HUES64 (cell line): ENCODE measurements around the gene FHIP1A. TPM values are rescaled to one million over a fixed set of nuclear protein-coding genes. Genes with fewer than 3 reads are reported as not detected.
"Not testable (repeated sequence)": the region's sequence is repeated elsewhere in the genome, so short reads cannot be mapped to it uniquely, and the experiment has no call there.

Experiments
- H3K27ac ChIP-seq: 2 replicates; pipeline ENCODE4 v1.7.0; 2013; ENCODE audit warnings: low read depth, low read length, inconsistent platforms
- H3K27me3 ChIP-seq: 2 replicates; pipeline ENCODE4 v1.6.1; 2013; ENCODE audit warnings: mild to moderate bottlenecking, low read length; ENCODE audit not compliant: insufficient read depth
- H3K36me3 ChIP-seq: 2 replicates; pipeline ENCODE4 v1.6.1; 2013; ENCODE audit warnings: mild to moderate bottlenecking, low read length; ENCODE audit not compliant: insufficient read depth
- H3K4me1 ChIP-seq: 2 replicates; pipeline ENCODE4 v1.6.1; 2013; ENCODE audit warnings: mild to moderate bottlenecking, low read length, moderate library complexity; ENCODE audit not compliant: insufficient read depth
- H3K4me3 ChIP-seq: 2 replicates; pipeline ENCODE4 v1.5.1; 2013; ENCODE audit warnings: mild to moderate bottlenecking, low read length, moderate library complexity
- H3K9ac ChIP-seq: 2 replicates; pipeline ENCODE4 v1.6.1; 2013; ENCODE audit warnings: mild to moderate bottlenecking, low read depth, low read length
- H3K9me3 ChIP-seq: 2 replicates; pipeline ENCODE4 v1.6.1; 2013; ENCODE audit warnings: low read depth, low read length; ENCODE audit not compliant: insufficient read depth
- WGBS: fragments of 150-250, 120-280 bp; methylation state at CpG from one replicate; pipeline ENCODE4 v1.1.7; 2013; ENCODE audit warnings: missing lambda C conversion rate; 5-methylcytosine and 5-hydroxymethylcytosine counted together
- polyA plus RNA-seq, 2 experiments: library from polyadenylated mRNA; stranded (reverse); fragments of 50-300 nt; gene quantifications; one replicate each; pipeline ENCODE4 v1.2.3, GENCODE V29; 2013

The FHIP1A gene
- polyA plus RNA-seq (2013, experiment 1 of 2), result 7.4 TPM
- polyA plus RNA-seq (2013, experiment 2 of 2), result 10.3 TPM

DNA sequence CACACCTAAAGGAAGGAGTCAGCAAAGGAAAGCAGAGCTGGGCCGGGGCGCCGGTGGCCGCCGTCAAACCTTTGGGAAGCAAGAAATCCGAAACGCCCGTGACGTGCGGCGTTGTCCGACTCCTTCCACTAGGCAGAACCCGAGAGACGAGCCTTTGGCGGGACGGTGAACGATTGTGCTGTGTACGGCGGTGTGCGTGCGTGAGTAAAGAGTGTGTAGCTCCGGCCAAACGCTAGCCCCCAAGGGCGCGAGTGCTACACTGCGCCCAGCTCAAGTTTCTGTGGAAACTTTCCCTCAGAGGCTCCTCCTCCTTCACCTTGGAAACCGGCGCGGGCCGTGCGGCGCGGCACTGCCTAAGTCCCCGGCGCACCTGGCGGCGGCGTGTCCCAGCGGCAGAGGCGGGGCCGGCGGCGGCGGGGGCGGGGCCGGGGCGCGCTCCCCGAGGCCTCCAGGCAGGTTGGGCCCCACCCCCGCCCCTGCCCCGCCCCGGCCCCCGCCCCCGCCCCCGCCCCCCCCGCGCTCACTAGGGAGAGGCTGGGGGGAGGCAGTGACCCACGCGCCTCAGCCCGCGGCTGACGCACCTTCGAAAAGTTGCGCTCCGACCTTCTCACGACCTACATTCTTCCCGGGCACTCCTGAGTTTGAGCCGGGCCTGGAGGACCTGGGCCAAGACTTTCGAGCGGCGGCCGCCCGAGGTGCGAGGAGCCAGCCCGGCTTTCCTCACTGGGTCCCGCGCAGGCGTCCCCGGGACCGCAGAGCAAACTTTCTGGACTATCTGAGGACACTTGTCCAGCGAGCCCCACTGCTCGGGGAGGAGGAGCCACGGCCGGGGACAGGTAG, at the start of gene FHIP1A:
Gene FHIP1A (plus strand): TSS at position 547 of the 840 bp plus-strand sequence. CDS start 157,084 bp downstream, outside the sequence.
- H3K36me3 ChIP-seq, result no peaks in the 10 kb centered on the region
- H3K9ac ChIP-seq, result peak within 1 kb of the TSS; percentile 67
- H3K9me3 ChIP-seq, result no peaks in the 10 kb centered on the region
- peaks cover 21% of the 10 kb centered on the region; the same call in 1 of the 2 replicates for H3K27me3 ChIP-seq
- H3K27ac ChIP-seq, result peak within 1 kb of the TSS; percentile 85; the same call in 1 of the 2 replicates
- H3K4me1 ChIP-seq, result peaks cover 8% of the 10 kb centered on the region
- peak within 1 kb of the TSS; percentile 79 for H3K4me3 ChIP-seq
- under 1% methylated on average over 71 of the region's 84 CpGs for WGBS

DNA sequence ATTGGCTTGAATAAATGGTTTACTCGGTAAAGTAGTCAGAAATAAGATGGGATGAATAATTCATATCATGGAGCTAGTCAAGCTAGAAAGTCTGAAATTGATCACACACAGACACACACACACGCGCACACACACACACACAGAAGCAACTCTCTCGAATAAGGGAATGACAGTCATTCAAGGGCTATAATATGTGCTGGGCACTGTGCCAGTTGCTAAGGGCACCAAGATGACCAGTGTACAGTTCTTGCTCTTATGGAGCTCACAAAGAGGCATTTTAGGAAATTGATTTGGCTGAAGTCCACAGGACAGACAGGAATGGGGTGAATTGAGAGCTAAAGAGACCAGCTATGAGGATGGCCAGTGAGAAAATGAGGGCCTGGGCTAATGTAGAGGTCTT, 49.4 kb upstream of the FHIP1A start:
- no peak overlapping the region for H3K9ac ChIP-seq
- no peaks in the 10 kb centered on the region for H3K4me1 ChIP-seq
- H3K4me3 ChIP-seq, result no peak overlapping the region
- 79% methylated on average over 3 of the region's 4 CpGs for WGBS
- no peak overlapping the region for H3K27ac ChIP-seq
- no peaks in the 10 kb centered on the region for H3K27me3 ChIP-seq
- H3K9me3 ChIP-seq, result no peaks in the 10 kb centered on the region
- no peaks in the 10 kb centered on the region for H3K36me3 ChIP-seq

DNA sequence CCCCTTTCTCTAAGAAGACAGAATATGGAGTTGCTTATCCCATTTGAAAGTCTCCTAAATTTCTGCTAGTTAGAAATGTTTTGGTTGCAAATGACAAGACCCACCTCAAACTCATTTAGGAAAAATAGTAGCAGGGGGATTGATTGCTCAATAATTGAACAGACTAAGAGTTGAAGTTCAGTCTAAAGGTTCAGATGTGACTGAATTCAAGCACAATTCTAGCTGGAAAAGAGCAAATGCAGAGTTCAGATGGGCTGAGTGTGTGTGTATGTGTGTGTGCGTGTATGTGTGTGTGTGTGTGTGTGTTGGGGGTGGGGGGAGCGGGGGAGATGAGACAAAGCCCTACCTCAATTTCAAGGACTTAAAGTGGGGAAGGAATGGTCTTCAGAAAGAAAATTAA, 47.9 kb upstream of the FHIP1A start:
- 98% methylated on average over 2 of the region's 2 CpGs for WGBS
- H3K9ac ChIP-seq, result no peak overlapping the region
- H3K27ac ChIP-seq, result no peak overlapping the region
- H3K9me3 ChIP-seq, result no peaks in the 10 kb centered on the region
- H3K27me3 ChIP-seq, result no peaks in the 10 kb centered on the region
- no peaks in the 10 kb centered on the region for H3K36me3 ChIP-seq
- H3K4me1 ChIP-seq, result no peaks in the 10 kb centered on the region
- no peak overlapping the region for H3K4me3 ChIP-seq

DNA sequence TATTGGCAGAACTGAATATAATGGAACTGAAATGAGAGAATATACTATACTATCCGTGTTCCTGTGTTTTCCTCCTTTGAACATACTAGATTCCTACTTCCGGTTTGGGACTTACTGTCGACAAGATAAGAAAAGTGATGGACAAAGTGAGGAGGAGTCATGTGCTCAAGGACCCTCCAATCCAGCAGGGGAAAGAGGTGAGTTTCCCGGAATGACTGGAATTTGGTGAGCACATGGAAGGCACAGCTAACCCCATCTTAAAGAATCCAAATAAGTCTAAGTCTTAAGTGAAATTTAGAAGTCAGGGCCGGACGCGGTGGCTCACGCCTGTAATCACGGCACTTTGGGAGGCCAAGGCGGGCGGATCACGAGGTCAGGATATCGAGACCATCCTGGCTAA, 47.0 kb upstream of the FHIP1A start:
- 93% methylated on average over 13 of the region's 13 CpGs for WGBS
- H3K4me1 ChIP-seq, result no peaks in the 10 kb centered on the region
- H3K9ac ChIP-seq, result no peak overlapping the region
- H3K9me3 ChIP-seq, result no peaks in the 10 kb centered on the region
- H3K27ac ChIP-seq, result no peak overlapping the region
- no peaks in the 10 kb centered on the region for H3K27me3 ChIP-seq
- no peak overlapping the region for H3K4me3 ChIP-seq
- no peaks in the 10 kb centered on the region for H3K36me3 ChIP-seq

DNA sequence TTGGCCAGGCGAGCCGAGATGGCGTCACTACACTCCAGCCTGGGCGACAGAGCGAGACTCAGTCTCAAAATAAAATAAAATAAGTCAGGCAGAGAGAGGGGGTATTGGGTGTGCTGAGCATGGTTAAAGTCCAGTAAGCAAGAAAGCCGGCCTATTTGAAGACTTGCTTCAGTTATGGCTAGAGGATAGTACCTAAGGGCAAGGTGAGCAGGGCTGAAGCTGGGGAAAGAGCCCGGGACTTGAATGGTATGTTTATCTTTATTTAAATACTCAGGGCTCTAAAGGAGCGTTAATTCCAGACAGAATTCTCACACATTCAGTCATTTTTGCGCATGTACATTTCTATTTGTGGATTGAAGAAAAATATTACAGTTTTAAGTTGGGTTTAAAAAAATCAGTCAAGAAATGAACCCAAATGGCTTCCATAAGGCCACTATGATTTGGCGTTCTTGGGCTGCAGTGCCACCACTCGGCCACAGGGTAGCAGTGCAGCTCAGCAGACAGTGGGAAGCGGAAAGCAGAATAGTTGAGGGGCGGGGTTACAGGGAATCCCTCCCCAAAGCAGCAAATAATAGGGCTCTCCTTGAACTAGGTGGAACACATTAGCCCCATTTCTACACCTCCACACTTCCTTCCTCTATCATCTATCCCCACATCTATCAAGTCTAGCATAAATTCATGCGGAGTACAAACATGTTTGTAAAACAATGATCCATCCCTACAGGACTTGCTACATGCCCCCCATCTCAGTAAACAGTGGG, 46.4 kb upstream of the FHIP1A start:
- Histone ChIP-seq H3K9me3 (no peaks in the 10 kb centered on the region), H3K27me3 (no peaks in the 10 kb centered on the region), H3K4me3 (no peak overlapping the region), H3K9ac (no peak overlapping the region), H3K27ac (no peak overlapping the region), H3K36me3 (no peaks in the 10 kb centered on the region), H3K4me1 (no peaks in the 10 kb centered on the region)
- WGBS, result 53% methylated on average over 13 of the region's 14 CpGs

DNA sequence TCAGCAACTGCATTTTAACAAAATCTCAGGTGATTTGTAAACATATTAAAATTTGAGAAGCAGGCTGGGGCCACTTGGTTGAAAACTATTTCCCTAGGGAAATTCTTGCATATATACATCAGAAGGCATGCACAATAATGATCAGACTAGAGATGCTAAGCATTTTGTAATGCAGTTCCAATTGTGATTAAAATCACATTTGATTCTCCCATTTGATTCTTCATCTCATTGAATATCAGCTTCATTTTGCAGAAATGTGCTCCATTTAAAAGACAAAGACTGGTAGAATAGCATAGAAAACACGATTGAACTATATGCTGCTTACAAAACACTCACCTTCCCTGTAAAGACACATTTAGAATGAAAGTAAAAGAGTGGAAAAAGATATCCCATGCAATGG, 32.4 kb upstream of the FHIP1A start:
- H3K9ac ChIP-seq, result no peak overlapping the region
- H3K27me3 ChIP-seq, result no peaks in the 10 kb centered on the region
- H3K27ac ChIP-seq, result no peak overlapping the region
- H3K9me3 ChIP-seq, result peaks cover 9% of the 10 kb centered on the region; the same call in 1 of the 2 replicates
- no peaks in the 10 kb centered on the region for H3K36me3 ChIP-seq
- no peak overlapping the region for H3K4me3 ChIP-seq
- WGBS, result 100% methylated on average over 1 of the region's 1 CpG
- peaks cover 3% of the 10 kb centered on the region; the same call in 1 of the 2 replicates for H3K4me1 ChIP-seq

DNA sequence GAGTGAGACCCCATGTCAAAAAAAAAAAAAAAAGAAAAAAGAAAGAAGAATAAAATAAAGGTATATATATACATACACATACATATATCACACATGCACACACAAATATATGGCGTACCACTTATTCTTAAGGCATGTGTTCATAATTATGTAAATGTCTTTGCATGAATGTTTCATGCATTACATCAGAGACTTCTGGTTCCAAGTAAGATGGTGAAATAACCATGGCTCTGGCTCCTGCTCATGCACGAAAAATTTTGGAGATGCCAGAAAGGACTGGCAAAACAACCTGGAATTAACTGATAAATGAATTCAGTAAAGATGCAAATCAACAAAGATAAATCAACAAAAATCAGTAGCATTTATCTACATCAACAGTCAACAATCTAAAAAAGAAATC, 19.7 kb upstream of the FHIP1A start:
- Histone ChIP-seq H3K4me3 (no peak overlapping the region), H3K27ac (no peak overlapping the region), H3K4me1 (no peaks in the 10 kb centered on the region), H3K9ac (no peak overlapping the region), H3K36me3 (no peaks in the 10 kb centered on the region), H3K9me3 (peaks cover 11% of the 10 kb centered on the region), H3K27me3 (no peaks in the 10 kb centered on the region)
- 89% methylated on average over 1 of the region's 2 CpGs for WGBS

DNA sequence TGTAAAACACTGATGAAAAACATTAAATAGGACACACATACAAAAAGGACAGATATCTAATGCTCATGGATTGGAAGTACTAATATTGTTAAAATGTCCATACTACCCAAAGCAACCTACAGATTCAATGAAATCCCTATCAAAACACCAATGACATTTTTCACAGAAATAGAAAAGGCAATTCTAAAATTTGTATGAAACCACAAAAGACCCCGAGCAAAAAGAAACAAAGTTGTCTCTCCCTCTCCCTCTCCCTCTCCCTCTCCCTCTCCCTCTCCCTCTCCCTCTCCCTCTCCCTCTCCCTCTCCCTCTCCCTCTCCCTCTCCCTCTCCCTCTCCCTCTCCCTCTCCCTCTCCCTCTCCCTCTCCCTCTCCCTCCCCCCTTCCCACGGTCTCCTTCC, 19.2 kb upstream of the FHIP1A start:
- H3K27me3 ChIP-seq, H3K4me3 ChIP-seq, H3K36me3 ChIP-seq, H3K27ac ChIP-seq, H3K4me1 ChIP-seq, H3K9ac ChIP-seq: not testable (repeated sequence)
- peaks cover 11% of the 10 kb centered on the region for H3K9me3 ChIP-seq
- WGBS, result 91% methylated on average over 1 of the region's 2 CpGs

DNA sequence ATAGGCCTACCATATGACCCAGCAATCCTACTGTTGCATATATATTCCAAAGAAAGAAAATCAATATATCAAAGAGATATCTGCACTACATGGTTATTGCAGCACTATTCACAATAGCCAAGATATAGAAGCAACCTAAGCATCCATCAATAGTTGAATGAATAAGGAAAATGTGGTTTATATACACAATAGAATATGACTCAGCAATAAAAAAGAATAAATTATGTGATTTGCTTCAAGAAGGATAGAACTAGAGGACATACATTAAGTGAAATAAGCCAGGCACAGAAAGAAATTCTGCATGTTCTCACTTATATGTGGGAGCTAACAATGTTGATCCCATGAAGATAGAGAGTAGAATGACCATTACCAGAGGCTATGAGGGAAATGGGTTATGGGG, 13.1 kb upstream of the FHIP1A start:
- no peaks in the 10 kb centered on the region for H3K27me3 ChIP-seq
- H3K9me3 ChIP-seq, result no peaks in the 10 kb centered on the region
- no peak overlapping the region for H3K27ac ChIP-seq
- no peaks in the 10 kb centered on the region for H3K36me3 ChIP-seq
- no peak overlapping the region for H3K9ac ChIP-seq
- H3K4me1 ChIP-seq, result no peaks in the 10 kb centered on the region
- H3K4me3 ChIP-seq, result no peak overlapping the region

DNA sequence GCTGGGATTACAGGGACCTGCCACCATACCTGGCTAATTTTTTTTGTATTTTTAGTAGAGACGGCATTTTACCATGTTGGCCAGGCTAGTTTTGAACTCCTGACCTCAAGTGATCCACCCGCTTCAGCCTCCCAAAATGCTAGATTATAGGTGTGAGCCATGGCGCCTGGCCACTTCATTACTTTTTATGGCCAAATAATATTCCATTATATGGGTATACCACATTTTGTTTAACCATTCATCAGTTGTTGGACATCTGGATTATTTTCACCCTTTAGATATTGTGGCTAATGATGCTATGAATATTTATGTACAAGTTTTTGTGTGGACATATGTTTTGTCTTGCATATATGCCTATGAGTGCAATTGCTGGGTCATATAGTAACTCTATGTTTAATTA, 8.6 kb upstream of the FHIP1A start:
- Histone ChIP-seq H3K9ac (no peak overlapping the region), H3K27ac (no peak overlapping the region)
- WGBS, result 95% methylated on average over 2 of the region's 3 CpGs

DNA sequence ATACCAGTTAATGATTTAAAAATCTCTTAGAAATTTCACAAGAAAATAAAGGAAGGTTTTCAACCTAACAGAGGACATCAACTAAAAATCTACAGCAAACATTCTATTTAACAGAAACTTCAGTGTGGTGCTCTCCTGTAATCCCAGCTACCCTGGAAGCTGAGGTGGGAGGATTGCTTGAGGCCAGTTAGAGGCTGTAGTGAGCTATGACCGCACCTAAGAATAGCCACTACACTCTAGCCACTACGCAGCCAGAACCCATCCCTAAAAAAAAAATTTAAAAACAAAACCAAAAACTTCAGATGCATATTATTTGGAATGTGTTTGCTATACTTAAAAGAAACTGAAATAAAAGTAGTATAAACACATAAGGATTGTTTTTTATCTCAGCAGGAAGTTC, 7.2 kb upstream of the FHIP1A start:
- Histone ChIP-seq H3K9me3 (no peaks in the 10 kb centered on the region), H3K4me3 (no peak overlapping the region), H3K4me1 (no peaks in the 10 kb centered on the region), H3K9ac (no peak overlapping the region), H3K27me3 (peaks cover 3% of the 10 kb centered on the region; the same call in 1 of the 2 replicates), H3K27ac (no peak overlapping the region), H3K36me3 (no peaks in the 10 kb centered on the region)
- no CpG with 5 or more reads among the region's 2 CpGs for WGBS

More for the DNA sequence above, 8.6 kb upstream of the FHIP1A start:
- Histone ChIP-seq H3K36me3 (no peaks in the 10 kb centered on the region), H3K4me3 (no peak overlapping the region), H3K4me1 (no peaks in the 10 kb centered on the region), H3K27me3 (no peaks in the 10 kb centered on the region), H3K9me3 (no peaks in the 10 kb centered on the region)
